PC-9 (cell line): ENCODE results near the gene STN1.

Source experiments
- CTCF ChIP-seq: fragments of 200-600 bp; sonication (generic); conservative IDR thresholded peaks from 2 replicates; pipeline ENCODE4 v1.6.1; 2017; ENCODE audit warnings: mixed run types, antibody characterized with exemption, mild to moderate bottlenecking, moderate library complexity
- EZH2 ChIP-seq: fragments of 200-600 bp; sonication (generic); IDR thresholded peaks from 2 replicates; pipeline ENCODE4 v1.8.0; 2017; ENCODE audit warnings: antibody characterized with exemption, low read depth

DNA sequence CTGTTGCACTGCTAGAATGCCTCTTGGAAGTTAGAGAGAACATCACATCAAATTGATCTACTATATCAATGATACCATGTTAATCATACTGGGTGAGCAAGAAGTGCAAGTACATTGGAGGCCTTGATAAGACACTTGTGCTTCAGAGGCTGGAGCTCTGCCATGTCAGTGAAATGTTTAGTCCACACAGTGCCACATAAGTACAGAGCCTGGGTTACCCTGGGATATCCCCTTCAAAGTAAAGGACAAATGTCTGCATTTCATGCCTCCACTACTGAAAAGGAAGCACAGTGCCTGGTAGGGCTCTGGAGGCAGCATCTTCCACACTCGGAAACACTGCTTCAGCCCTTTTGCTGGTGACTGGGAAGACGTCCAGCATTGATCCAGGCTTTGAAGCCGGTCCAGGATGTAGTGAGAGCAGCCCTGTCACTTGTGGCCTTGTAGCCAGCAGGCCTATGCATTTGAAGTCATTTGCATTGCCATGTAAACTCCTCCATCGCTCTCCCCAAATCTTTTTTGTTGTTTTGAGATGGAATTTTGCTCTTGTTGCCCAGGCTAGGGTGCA, 15.7 kb upstream of the STN1 start:
- TF ChIP-seq CTCF (no peak), EZH2 (no peak)
